HEK293 (cell line): Measurements from ENCODE around the gene SERPINB8.

Source experiments
- ZNF10 ChIP-seq: fragments of 450-650 bp; formaldehyde crosslinking; IDR thresholded peaks from 2 replicates; pipeline ENCODE4 v1.5.1; 2017; ENCODE audit warnings: missing biosample characterization, missing genetic modification characterization
- ZNF175 ChIP-seq: fragments of 450-650 bp; formaldehyde crosslinking; IDR thresholded peaks from 2 replicates; pipeline ENCODE4 v1.5.1; 2016; ENCODE audit warnings: missing biosample characterization, missing genetic modification characterization
- ZNF274 ChIP-seq, 2 experiments: fragments of 200-500 bp in 1 of 2; fragments of 450-650 bp in 1 of 2; sonication (Bioruptor generic) in 1 of 2; formaldehyde crosslinking in 1 of 2; IDR thresholded peaks; 2 replicates each; pipeline versions ENCODE4 v1.5.1 to v1.6.1; 2014 to 2016; ENCODE audit warnings: borderline replicate concordance in 1 of 2, inconsistent platforms in 1 of 2, low read length in 1 of 2, missing biosample characterization in 1 of 2, missing genetic modification characterization in 1 of 2
- ZNF335 ChIP-seq: fragments of 450-650 bp; formaldehyde crosslinking; conservative IDR thresholded peaks from 2 replicates; pipeline ENCODE4 v1.5.1; 2016; ENCODE audit warnings: missing biosample characterization, missing genetic modification characterization
- ZNF423 ChIP-seq: fragments of 450-650 bp; formaldehyde crosslinking; IDR thresholded peaks from 2 replicates; pipeline ENCODE4 v1.5.1; 2016; ENCODE audit warnings: missing biosample characterization, missing genetic modification characterization
- ZNF530 ChIP-seq: fragments of 450-650 bp; formaldehyde crosslinking; IDR thresholded peaks from 2 replicates; pipeline ENCODE4 v1.5.1; 2016; ENCODE audit warnings: low read depth, missing biosample characterization, missing genetic modification characterization
- ZNF544 ChIP-seq: fragments of 450-650 bp; formaldehyde crosslinking; IDR thresholded peaks from 2 replicates; pipeline ENCODE4 v1.5.0; 2017; ENCODE audit warnings: missing biosample characterization, missing genetic modification characterization
- ZNF623 ChIP-seq: fragments of 450-650 bp; formaldehyde crosslinking; IDR thresholded peaks from 2 replicates; pipeline ENCODE4 v1.5.1; 2016; ENCODE audit warnings: missing biosample characterization, missing genetic modification characterization
- ZNF670 ChIP-seq: fragments of 450-650 bp; formaldehyde crosslinking; IDR thresholded peaks from 2 replicates; pipeline ENCODE4 v1.5.1; 2016; ENCODE audit warnings: missing biosample characterization, missing genetic modification characterization, low read depth
- ZNF76 ChIP-seq: fragments of 450-650 bp; formaldehyde crosslinking; IDR thresholded peaks from 2 replicates; pipeline ENCODE4; 2016; ENCODE audit warnings: low read depth, missing biosample characterization, missing genetic modification characterization, borderline replicate concordance
- TF ChIP-seq, protein P1 (sequence below): fragments of 450-650 bp; formaldehyde crosslinking; IDR thresholded peaks from 2 replicates; pipeline ENCODE4 v1.5.1; 2016; ENCODE audit warnings: missing biosample characterization, missing genetic modification characterization
- TF ChIP-seq, protein P2 (sequence below): fragments of 450-650 bp; formaldehyde crosslinking; IDR thresholded peaks from 2 replicates; pipeline ENCODE4; 2016; ENCODE audit warnings: missing biosample characterization, missing genetic modification characterization
- TF ChIP-seq, protein P3 (sequence below): fragments of 450-650 bp; formaldehyde crosslinking; IDR thresholded peaks from 2 replicates; pipeline ENCODE4 v1.5.1; 2016; ENCODE audit warnings: missing biosample characterization, missing genetic modification characterization

DNA sequence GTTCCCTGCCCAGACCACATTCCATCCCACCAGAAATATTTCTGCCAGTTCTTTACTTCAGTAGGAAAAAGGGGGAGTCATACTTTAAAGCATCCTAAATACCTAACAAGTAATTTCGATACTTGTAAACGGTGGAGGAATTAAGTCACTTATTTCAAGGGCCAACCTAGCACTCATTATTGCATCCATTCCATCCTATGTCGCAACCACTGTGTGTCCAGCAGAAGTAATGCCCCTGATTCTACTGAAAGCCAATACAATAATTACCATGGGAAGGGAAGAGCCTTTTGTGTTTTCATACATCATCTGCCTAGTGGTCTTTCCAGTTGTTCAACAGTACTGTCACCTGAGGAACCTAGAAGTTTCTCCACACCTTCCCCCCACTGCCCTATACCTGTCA is 12.5 kb downstream of the SERPINB8 start:
- TF ChIP-seq ZNF175 (tag by site-specific recombination), result no peak
- TF ChIP-seq, protein P1, sequence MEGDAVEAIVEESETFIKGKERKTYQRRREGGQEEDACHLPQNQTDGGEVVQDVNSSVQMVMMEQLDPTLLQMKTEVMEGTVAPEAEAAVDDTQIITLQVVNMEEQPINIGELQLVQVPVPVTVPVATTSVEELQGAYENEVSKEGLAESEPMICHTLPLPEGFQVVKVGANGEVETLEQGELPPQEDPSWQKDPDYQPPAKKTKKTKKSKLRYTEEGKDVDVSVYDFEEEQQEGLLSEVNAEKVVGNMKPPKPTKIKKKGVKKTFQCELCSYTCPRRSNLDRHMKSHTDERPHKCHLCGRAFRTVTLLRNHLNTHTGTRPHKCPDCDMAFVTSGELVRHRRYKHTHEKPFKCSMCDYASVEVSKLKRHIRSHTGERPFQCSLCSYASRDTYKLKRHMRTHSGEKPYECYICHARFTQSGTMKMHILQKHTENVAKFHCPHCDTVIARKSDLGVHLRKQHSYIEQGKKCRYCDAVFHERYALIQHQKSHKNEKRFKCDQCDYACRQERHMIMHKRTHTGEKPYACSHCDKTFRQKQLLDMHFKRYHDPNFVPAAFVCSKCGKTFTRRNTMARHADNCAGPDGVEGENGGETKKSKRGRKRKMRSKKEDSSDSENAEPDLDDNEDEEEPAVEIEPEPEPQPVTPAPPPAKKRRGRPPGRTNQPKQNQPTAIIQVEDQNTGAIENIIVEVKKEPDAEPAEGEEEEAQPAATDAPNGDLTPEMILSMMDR, result no peak
- TF ChIP-seq ZNF670 (tag by site-specific recombination), result no peak
- no peak for TF ChIP-seq ZNF423
- no peak for TF ChIP-seq ZNF76
- TF ChIP-seq ZNF544 (tag by site-specific recombination), result no peak
- TF ChIP-seq, protein P2, sequence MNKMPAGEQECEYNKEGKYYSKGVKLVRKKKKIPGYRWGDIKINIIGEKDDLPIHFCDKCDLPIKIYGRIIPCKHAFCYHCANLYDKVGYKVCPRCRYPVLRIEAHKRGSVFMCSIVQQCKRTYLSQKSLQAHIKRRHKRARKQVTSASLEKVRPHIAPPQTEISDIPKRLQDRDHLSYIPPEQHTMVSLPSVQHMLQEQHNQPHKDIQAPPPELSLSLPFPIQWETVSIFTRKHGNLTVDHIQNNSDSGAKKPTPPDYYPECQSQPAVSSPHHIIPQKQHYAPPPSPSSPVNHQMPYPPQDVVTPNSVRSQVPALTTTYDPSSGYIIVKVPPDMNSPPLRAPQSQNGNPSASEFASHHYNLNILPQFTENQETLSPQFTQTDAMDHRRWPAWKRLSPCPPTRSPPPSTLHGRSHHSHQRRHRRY (tag by site-specific recombination), result no peak
- TF ChIP-seq ZNF530 (tag by site-specific recombination), result no peak
- no peak for TF ChIP-seq ZNF274 (IDR thresholded peaks at IDR 0.05; ENCODE audit: low read length)
- TF ChIP-seq ZNF274 (tag by site-specific recombination; IDR thresholded peaks at IDR 0.05; ENCODE audit: borderline replicate concordance), result no peak
- no peak for TF ChIP-seq ZNF623
- TF ChIP-seq ZNF335 (tag by site-specific recombination), result no peak
- TF ChIP-seq, protein P3, sequence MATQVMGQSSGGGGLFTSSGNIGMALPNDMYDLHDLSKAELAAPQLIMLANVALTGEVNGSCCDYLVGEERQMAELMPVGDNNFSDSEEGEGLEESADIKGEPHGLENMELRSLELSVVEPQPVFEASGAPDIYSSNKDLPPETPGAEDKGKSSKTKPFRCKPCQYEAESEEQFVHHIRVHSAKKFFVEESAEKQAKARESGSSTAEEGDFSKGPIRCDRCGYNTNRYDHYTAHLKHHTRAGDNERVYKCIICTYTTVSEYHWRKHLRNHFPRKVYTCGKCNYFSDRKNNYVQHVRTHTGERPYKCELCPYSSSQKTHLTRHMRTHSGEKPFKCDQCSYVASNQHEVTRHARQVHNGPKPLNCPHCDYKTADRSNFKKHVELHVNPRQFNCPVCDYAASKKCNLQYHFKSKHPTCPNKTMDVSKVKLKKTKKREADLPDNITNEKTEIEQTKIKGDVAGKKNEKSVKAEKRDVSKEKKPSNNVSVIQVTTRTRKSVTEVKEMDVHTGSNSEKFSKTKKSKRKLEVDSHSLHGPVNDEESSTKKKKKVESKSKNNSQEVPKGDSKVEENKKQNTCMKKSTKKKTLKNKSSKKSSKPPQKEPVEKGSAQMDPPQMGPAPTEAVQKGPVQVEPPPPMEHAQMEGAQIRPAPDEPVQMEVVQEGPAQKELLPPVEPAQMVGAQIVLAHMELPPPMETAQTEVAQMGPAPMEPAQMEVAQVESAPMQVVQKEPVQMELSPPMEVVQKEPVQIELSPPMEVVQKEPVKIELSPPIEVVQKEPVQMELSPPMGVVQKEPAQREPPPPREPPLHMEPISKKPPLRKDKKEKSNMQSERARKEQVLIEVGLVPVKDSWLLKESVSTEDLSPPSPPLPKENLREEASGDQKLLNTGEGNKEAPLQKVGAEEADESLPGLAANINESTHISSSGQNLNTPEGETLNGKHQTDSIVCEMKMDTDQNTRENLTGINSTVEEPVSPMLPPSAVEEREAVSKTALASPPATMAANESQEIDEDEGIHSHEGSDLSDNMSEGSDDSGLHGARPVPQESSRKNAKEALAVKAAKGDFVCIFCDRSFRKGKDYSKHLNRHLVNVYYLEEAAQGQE (tag by site-specific recombination), result no peak
- no peak for TF ChIP-seq ZNF10 (tag by site-specific recombination)
